Measurements from ENCODE around the gene FREM1. TPM values are rescaled to one million over a fixed set of nuclear protein-coding genes. Genes with fewer than 3 reads are reported as not detected.

Gene FREM1
- total RNA-seq, 1 donor from 2014 or later: not detected

DNA sequence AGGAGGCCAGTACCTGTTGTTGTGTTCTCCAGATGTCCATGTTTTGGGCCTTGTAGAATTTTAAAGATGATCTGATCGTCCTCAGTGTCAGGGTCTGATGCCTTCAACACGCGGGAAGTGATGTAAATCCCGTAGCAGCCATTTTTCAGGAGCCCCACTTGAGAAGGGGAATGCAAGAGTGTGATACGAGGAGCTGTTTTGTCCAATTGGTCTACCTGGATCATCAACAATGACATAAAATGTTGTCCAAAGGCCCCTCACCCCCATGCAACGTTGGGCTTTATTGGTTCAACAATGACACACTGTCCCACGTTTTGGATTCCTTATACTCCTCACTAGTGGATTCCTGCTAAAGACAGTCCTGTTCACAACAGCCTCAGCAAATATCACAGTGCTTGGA is 139.6 kb downstream of the FREM1 start:
- TF ChIP-seq, protein P1, sequence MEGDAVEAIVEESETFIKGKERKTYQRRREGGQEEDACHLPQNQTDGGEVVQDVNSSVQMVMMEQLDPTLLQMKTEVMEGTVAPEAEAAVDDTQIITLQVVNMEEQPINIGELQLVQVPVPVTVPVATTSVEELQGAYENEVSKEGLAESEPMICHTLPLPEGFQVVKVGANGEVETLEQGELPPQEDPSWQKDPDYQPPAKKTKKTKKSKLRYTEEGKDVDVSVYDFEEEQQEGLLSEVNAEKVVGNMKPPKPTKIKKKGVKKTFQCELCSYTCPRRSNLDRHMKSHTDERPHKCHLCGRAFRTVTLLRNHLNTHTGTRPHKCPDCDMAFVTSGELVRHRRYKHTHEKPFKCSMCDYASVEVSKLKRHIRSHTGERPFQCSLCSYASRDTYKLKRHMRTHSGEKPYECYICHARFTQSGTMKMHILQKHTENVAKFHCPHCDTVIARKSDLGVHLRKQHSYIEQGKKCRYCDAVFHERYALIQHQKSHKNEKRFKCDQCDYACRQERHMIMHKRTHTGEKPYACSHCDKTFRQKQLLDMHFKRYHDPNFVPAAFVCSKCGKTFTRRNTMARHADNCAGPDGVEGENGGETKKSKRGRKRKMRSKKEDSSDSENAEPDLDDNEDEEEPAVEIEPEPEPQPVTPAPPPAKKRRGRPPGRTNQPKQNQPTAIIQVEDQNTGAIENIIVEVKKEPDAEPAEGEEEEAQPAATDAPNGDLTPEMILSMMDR (IDR thresholded peaks at IDR 0.05; ENCODE audit: insufficient read depth, low read length, severe bottlenecking): no peak
- FAIRE-seq (peak; percentile 7), DNase-seq (ENCODE audit: low read depth) (no peak)

DNA sequence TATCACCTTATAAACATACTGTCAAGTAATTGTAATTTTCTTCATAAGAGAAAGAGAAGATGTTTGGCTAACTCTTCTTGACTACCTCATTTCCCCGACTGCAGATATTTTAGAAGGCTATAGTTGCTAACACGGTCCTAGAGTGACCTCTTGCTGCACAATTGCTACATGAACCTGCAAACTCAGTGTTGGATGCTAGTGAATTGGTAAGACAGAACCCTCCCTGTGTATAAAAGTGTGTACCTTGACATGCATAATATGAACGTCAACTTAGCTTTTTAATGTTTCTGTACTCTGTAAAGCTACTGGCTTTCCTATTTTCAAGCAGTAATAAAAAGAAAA is 141.0 kb downstream of the FREM1 start:
- Histone ChIP-seq H3K36me3 (ENCODE audit: control insufficient read depth, insufficient read depth, low read length) (no peaks in the 10 kb centered on the region), H3K27me3 (ENCODE audit: control insufficient read depth, insufficient read depth, low read length) (peaks cover 1% of the 10 kb centered on the region), H3K4me3 (ENCODE audit: low read depth, low read length) (no peak overlapping the region)
- TF ChIP-seq, protein P1 (IDR thresholded peaks at IDR 0.05; ENCODE audit: insufficient read depth, low read length, severe bottlenecking): peak; percentile 54
- DNase-seq (ENCODE audit: low read depth) (peak; percentile 49), FAIRE-seq (no peak)

More for the DNA sequence above, 139.6 kb downstream of the FREM1 start:
- Histone ChIP-seq H3K4me3 (ENCODE audit: low read depth, low read length) (no peak overlapping the region), H3K36me3 (ENCODE audit: control insufficient read depth, insufficient read depth, low read length) (no peaks in the 10 kb centered on the region), H3K27me3 (ENCODE audit: control insufficient read depth, insufficient read depth, low read length) (peaks cover 1% of the 10 kb centered on the region)

GRCh38 chr9:14768405-14769229 is 141.6 kb downstream of the FREM1 start:
- no peak for FAIRE-seq
- peaks cover 1% of the 10 kb centered on the region for H3K27me3 ChIP-seq (ENCODE audit: control insufficient read depth, insufficient read depth, low read length)
- no peak overlapping the region for H3K4me3 ChIP-seq (ENCODE audit: low read depth, low read length)
- DNase-seq (ENCODE audit: low read depth): peak; percentile 56
- H3K36me3 ChIP-seq (ENCODE audit: control insufficient read depth, insufficient read depth, low read length): no peaks in the 10 kb centered on the region
- TF ChIP-seq, protein P1 (IDR thresholded peaks at IDR 0.05; ENCODE audit: insufficient read depth, low read length, severe bottlenecking): peak; percentile 55

DNA sequence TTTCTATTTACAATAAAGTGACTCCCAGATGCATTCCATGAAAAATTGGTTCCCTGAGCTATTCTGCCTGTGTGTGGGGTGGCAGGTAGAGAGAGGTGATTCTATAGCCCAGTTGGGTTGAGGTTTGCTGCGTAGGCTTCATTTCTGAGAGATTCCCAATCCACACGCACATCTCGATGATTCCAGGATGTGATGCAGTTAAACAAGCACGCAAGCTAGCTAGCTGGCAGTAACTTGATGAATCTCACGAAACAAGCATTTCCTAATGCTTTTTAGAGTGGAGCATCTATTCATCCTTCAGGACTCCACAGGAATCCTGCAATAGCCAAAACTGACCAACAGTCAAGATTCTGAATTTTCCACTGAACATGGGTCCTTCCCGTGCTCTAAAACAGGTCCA is 143.9 kb downstream of the FREM1 start:
- FAIRE-seq (no peak), DNase-seq (ENCODE audit: low read depth) (no peak)
- no peak overlapping the region for H3K4me3 ChIP-seq (ENCODE audit: low read depth, low read length)
- no peaks in the 10 kb centered on the region for H3K36me3 ChIP-seq (ENCODE audit: control insufficient read depth, insufficient read depth, low read length)
- H3K27me3 ChIP-seq (ENCODE audit: control insufficient read depth, insufficient read depth, low read length): peaks cover 1% of the 10 kb centered on the region
- TF ChIP-seq, protein P1 (IDR thresholded peaks at IDR 0.05; ENCODE audit: insufficient read depth, low read length, severe bottlenecking): no peak

- Histone ChIP-seq H3K27me3 (ENCODE audit: control insufficient read depth, insufficient read depth, low read length) (no peaks in the 10 kb centered on the region), H3K36me3 (ENCODE audit: control insufficient read depth, insufficient read depth, low read length) (no peaks in the 10 kb centered on the region), H3K4me3 (ENCODE audit: low read depth, low read length) (no peak overlapping the region)
- DNase-seq (ENCODE audit: low read depth): no peak
- TF ChIP-seq, protein P1 (IDR thresholded peaks at IDR 0.05; ENCODE audit: insufficient read depth, low read length, severe bottlenecking): no peak
- no peak for FAIRE-seq
Observed at GRCh38 chr9:14761584-14761983, 148.6 kb downstream of the FREM1 start.

- DNase-seq (ENCODE audit: low read depth) (no peak), FAIRE-seq (no peak)
- TF ChIP-seq, protein P1 (IDR thresholded peaks at IDR 0.05; ENCODE audit: insufficient read depth, low read length, severe bottlenecking): no peak
- Histone ChIP-seq H3K4me3 (ENCODE audit: low read depth, low read length) (no peak overlapping the region), H3K36me3 (ENCODE audit: control insufficient read depth, insufficient read depth, low read length) (no peaks in the 10 kb centered on the region), H3K27me3 (ENCODE audit: control insufficient read depth, insufficient read depth, low read length) (no peaks in the 10 kb centered on the region)
Observed at GRCh38 chr9:14760060-14760459, 150.2 kb downstream of the FREM1 start.
